Activated CD4-positive, CD25-positive, alpha-beta regulatory T cell treated with anti-CD3 and anti-CD28 coated beads, Interleukin-2, amount 50 U/mL, for 24 hours (primary cell): Measurements from ENCODE around the gene TFDP1.
"Not testable (repeated sequence)": the region's sequence is repeated elsewhere in the genome, so short reads cannot be mapped to it uniquely, and the experiment has no call there.

Experiments used
- ATAC-seq, 2 donors: fragments of 150-1000 bp; cut with Tn5 transposase; one replicate each; pipeline ENCODE4 v1.10.0; 2021; ENCODE audit warnings: mild to moderate bottlenecking in 1 of 2, moderate library complexity in 1 of 2

The TFDP1 gene

GRCh38 chr13:113551081-113552000 lies 33.2 kb upstream of the TFDP1 start:
- ATAC-seq, result no peak

- ATAC-seq, result no peak
Measured at GRCh38 chr13:113552079-113552478, 32.5 kb upstream of the TFDP1 start.

- ATAC-seq, result no peak
Measured at GRCh38 chr13:113552786-113553434, 31.6 kb upstream of the TFDP1 start.

GRCh38 chr13:113553511-113554332 lies 30.8 kb upstream of the TFDP1 start:
- no peak for ATAC-seq

GRCh38 chr13:113554333-113554700 lies 30.2 kb upstream of the TFDP1 start:
- ATAC-seq, result no peak

- ATAC-seq, result no peak
Measured at GRCh38 chr13:113555141-113555540, 29.4 kb upstream of the TFDP1 start.

GRCh38 chr13:113557013-113557412 lies 27.5 kb upstream of the TFDP1 start:
- ATAC-seq, result no peak

GRCh38 chr13:113558461-113558860 lies 26.1 kb upstream of the TFDP1 start:
- no peak for ATAC-seq

- no peak for ATAC-seq
Measured at GRCh38 chr13:113559061-113559460, 25.5 kb upstream of the TFDP1 start.

- no peak for ATAC-seq
Measured at GRCh38 chr13:113559901-113560644, 24.5 kb upstream of the TFDP1 start.

GRCh38 chr13:113560645-113561416 lies 23.7 kb upstream of the TFDP1 start:
- ATAC-seq, result no peak

- ATAC-seq, result no peak
Measured at GRCh38 chr13:113561417-113562084, 23.0 kb upstream of the TFDP1 start.

GRCh38 chr13:113562085-113562749 lies 22.3 kb upstream of the TFDP1 start:
- peak in 1 of 2 donors; percentile 30 for ATAC-seq

GRCh38 chr13:113562844-113563243 lies 21.7 kb upstream of the TFDP1 start:
- ATAC-seq, result no peak

GRCh38 chr13:113563511-113563910 lies 21.0 kb upstream of the TFDP1 start:
- ATAC-seq, result not testable (repeated sequence)

- no peak for ATAC-seq
Measured at GRCh38 chr13:113564331-113565023, 20.1 kb upstream of the TFDP1 start.

GRCh38 chr13:113565526-113566226 lies 18.9 kb upstream of the TFDP1 start:
- no peak for ATAC-seq

GRCh38 chr13:113566227-113566561 lies 18.4 kb upstream of the TFDP1 start:
- ATAC-seq, result no peak

GRCh38 chr13:113567681-113568080 lies 16.9 kb upstream of the TFDP1 start:
- ATAC-seq, result no peak
